Measurements from ENCODE around the gene GLRX3.

GRCh38 chr10:130218181-130218641 lies 82.0 kb downstream of the GLRX3 start:
- TF ChIP-seq POLR2AphosphoS5 (IDR thresholded peaks at IDR 0.05) (no peak), CTCF (IDR thresholded peaks at IDR 0.05) (no peak), POLR2A (IDR thresholded peaks at IDR 0.05) (no peak), EP300 (IDR thresholded peaks at IDR 0.05) (no peak)
